Breast epithelium (tissue), 3 donors: ENCODE results near the gene URB1.

Experiments used
- CTCF ChIP-seq, 3 donors: fragments of 450-650 bp; IDR thresholded peaks; one replicate each; pipeline ENCODE4 v1.5.1; 2016 to 2017; ENCODE audit warnings: antibody characterized with exemption in 3 of 3, mild to moderate bottlenecking in 3 of 3, moderate library complexity in 3 of 3
- POLR2A ChIP-seq: fragments of 450-650 bp; IDR thresholded peaks from one replicate; pipeline ENCODE4 v1.6.1; 2016; ENCODE audit warnings: antibody characterized with exemption, mild to moderate bottlenecking, moderate library complexity
- POLR2AphosphoS5 ChIP-seq, 3 donors: sonication (generic); formaldehyde crosslinking; IDR thresholded peaks; one replicate each; pipeline ENCODE4 v1.6.1; 2017; ENCODE audit warnings: antibody characterized with exemption in 3 of 3

- TF ChIP-seq CTCF (IDR thresholded peaks at IDR 0.05) (no peak), POLR2AphosphoS5 (IDR thresholded peaks at IDR 0.05) (no peak), POLR2A (no peak)
Observed at GRCh38 chr21:32437729-32438128, 44.9 kb upstream of the URB1 start.
